Spinal cord (tissue), 10 donors: ENCODE results near the gene ZNF319. TPM values are rescaled to one million over a fixed set of nuclear protein-coding genes. Genes with fewer than 3 reads are reported as not detected.

ENCODE experiments used
- DNase-seq, 6 donors: peaks; one replicate each; pipeline versions ENCODE4 v3.0.0 to v3.0.0-alpha.2; 2013 to 2015; ENCODE audit warnings: low spot score in 6 of 6, low read depth in 4 of 6
- H3K27ac ChIP-seq: one replicate; pipeline ENCODE4 v1.5.1; 2013; ENCODE audit warnings: low read depth, low read length, control low read depth
- H3K27me3 ChIP-seq: one replicate; pipeline ENCODE4 v1.6.1; 2013; ENCODE audit warnings: low read length; ENCODE audit not compliant: control insufficient read depth, insufficient read depth
- H3K36me3 ChIP-seq: one replicate; pipeline ENCODE4 v1.6.1; 2013; ENCODE audit warnings: low read length; ENCODE audit not compliant: control insufficient read depth, insufficient read depth
- H3K4me1 ChIP-seq: one replicate; pipeline ENCODE4 v1.6.1; 2013; ENCODE audit warnings: low read length; ENCODE audit not compliant: control insufficient read depth, insufficient read depth
- H3K4me3 ChIP-seq: one replicate; pipeline ENCODE4 v1.5.1; 2013; ENCODE audit warnings: low read depth, low read length, control low read depth
- H3K9me3 ChIP-seq: one replicate; pipeline ENCODE4 v1.6.1; 2013; ENCODE audit warnings: low read length; ENCODE audit not compliant: control insufficient read depth, insufficient read depth
- WGBS: methylation state at CpG from one replicate; pipeline ENCODE4 v1.1.5; 2013; ENCODE audit warnings: missing lambda C conversion rate; ENCODE audit not compliant: insufficient coverage; 5-methylcytosine and 5-hydroxymethylcytosine counted together
- polyA plus RNA-seq, 2 donors: library from polyadenylated mRNA; unstranded; fragments of 120-200 nt; gene quantifications; one replicate each; pipeline ENCODE4 v1.2.1, GENCODE V29; 2013; ENCODE audit not compliant: insufficient read length in 2 of 2
- total RNA-seq, 2 donors: library from RNA; depleted of rRNA in 1 of 2; stranded (reverse); fragments of 120-200 nt in 1 of 2; fragments of >200 nt in 1 of 2; gene quantifications; one replicate each; pipeline versions ENCODE4 v1.2.3 to v1.2.4, GENCODE V29; 2013 to 2014
- donor health status: healthy.

Gene ZNF319
- total and polyA plus RNA-seq, 4 donors, result 3.7 to 18.1 (median 10.8) TPM

DNA sequence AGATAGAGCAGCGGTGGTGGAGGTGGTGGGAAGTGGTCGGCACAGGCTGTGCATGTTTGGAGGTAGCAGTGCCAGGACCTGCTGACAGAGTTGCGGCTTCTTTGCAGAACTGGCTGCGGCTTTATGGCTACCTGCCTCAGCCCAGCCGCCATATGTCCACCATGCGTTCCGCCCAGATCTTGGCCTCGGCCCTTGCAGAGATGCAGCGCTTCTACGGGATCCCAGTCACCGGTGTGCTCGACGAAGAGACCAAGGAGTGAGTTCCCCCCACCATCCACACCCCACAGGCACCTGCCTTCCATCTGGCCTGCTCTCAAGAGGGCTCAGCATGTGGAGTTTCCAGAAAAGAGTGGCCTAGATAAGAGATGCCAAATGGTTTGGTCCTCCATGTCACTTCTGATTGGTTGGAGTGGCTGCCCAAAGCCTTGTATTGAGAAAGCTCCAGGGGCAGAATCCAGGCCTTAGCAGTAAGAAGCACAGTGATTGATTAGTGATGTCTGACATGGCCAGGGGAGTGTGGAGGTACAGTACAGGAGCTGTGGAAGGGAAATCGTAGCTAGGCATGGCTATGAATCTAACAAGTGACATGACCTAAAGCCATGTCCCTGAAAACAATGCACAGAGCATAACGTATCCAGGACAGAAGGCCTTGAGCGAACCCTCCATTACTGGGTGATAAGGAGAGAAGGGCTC is 37.0 kb upstream of the ZNF319 start:
- WGBS, result 91% methylated on average over 8 of the region's 16 CpGs
- Histone ChIP-seq H3K27ac (no peak overlapping the region), H3K9me3 (no peaks in the 10 kb centered on the region), H3K4me3 (no peak overlapping the region), H3K4me1 (peaks cover 38% of the 10 kb centered on the region), H3K36me3 (peaks cover 49% of the 10 kb centered on the region), H3K27me3 (no peaks in the 10 kb centered on the region)
- DNase-seq, result no peak

GRCh38 chr16:58036943-58037342 is 36.5 kb upstream of the ZNF319 start:
- no peaks in the 10 kb centered on the region for H3K9me3 ChIP-seq
- H3K27ac ChIP-seq, result no peak overlapping the region
- DNase-seq, result no peak
- no peaks in the 10 kb centered on the region for H3K27me3 ChIP-seq
- peaks cover 43% of the 10 kb centered on the region for H3K36me3 ChIP-seq
- WGBS, result 96% methylated on average over 6 of the region's 6 CpGs
- H3K4me3 ChIP-seq, result no peak overlapping the region
- peaks cover 43% of the 10 kb centered on the region for H3K4me1 ChIP-seq

GRCh38 chr16:58035356-58036170 is 35.1 kb upstream of the ZNF319 start:
- peak in 1 of 6 donors; percentile 8 for DNase-seq
- Histone ChIP-seq H3K9me3 (no peaks in the 10 kb centered on the region), H3K27ac (no peak overlapping the region), H3K4me1 (peaks cover 55% of the 10 kb centered on the region), H3K27me3 (no peaks in the 10 kb centered on the region), H3K4me3 (no peak overlapping the region), H3K36me3 (peaks cover 31% of the 10 kb centered on the region)
- 74% methylated on average over 12 of the region's 14 CpGs for WGBS

DNA sequence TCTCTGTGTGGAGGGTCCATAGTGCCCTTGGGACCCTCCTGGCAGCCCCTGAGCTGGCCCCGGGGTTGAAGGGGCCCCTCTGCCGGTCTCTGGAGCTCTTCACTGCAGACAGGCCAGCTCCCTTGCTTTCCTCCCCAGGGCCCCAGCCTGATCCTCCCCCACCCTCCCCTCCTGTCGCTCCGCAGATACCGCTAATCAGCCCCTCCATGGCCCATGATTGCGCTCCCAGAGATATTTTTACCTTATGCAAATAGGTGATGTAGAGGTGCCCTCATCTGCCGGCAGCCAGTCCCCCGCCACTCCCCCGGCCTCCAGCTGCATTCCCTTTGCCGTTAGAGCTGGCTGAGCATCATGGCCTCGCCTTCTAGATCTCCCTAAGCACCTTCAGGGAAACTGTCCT is 34.3 kb upstream of the ZNF319 start:
- Histone ChIP-seq H3K4me1 (peaks cover 62% of the 10 kb centered on the region), H3K27me3 (no peaks in the 10 kb centered on the region), H3K36me3 (peaks cover 27% of the 10 kb centered on the region), H3K4me3 (no peak overlapping the region), H3K9me3 (no peaks in the 10 kb centered on the region), H3K27ac (no peak overlapping the region)
- no peak for DNase-seq
- 77% methylated on average over 6 of the region's 11 CpGs for WGBS

DNA sequence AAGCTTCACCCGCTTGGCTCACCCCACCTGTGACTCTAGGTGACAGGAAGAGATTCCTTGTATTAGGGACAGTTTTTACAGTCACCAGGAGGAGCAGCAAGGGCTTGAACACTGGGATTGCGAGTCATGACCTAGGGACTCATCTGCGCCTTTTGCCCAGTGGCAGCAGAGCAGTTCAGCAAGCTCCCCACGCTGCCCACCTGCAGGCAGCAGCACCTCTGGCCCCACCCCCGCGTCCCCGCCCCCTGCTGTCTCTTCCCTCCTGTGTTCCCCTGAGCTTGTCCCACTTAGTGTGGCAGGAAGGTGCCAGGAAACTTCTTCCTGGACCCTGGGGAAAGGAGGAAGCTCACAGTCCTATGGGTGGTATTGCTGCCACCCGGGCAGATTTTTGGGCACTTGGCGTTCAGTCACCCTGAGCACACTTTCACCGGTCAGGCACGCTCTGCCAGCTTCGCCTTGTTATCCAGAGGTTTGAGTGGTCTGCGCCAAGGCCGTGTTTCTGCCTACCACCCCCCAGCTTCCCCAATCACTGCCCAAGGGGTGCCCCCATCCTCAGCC is 33.7 kb upstream of the ZNF319 start:
- Histone ChIP-seq H3K36me3 (peaks cover 22% of the 10 kb centered on the region), H3K4me1 (peaks cover 68% of the 10 kb centered on the region), H3K9me3 (no peaks in the 10 kb centered on the region), H3K27me3 (no peaks in the 10 kb centered on the region), H3K27ac (no peak overlapping the region), H3K4me3 (no peak overlapping the region)
- WGBS, result 94% methylated on average over 10 of the region's 14 CpGs
- DNase-seq, result no peak

DNA sequence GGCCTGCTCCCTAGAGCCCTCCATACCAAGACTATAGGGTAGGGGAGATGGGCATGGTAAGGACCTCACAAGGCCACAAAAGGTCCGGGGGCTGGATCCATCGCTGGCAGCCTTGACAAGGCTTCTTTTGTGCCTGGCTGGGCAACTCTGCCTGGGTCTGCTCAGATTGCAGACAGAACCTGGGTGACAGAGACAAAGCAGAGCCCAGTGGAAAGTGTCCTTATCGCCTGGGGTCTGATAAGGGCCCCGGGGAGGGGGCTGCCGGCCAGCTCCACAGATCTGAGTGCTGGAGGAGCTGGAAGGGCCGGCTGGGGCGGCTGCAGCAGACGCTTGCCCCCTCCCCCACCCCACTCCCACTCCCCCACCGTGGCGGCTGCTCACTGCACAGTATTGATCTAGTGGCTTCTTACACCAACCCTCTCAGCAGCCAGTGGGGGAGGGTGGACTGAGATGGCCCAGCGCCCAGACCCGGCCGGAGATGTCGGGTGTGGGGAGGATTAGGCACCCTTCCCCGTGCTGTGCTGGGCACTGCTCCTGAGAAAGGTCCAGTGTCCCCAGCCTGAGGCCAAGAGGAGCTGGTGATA is 32.3 kb upstream of the ZNF319 start:
- peak overlapping the region; percentile 88 for H3K27ac ChIP-seq
- peak in 3 of 6 donors; percentile 32 to 76 (median 71) for DNase-seq
- WGBS, result 28% methylated on average over 8 of the region's 15 CpGs
- H3K9me3 ChIP-seq, result no peaks in the 10 kb centered on the region
- no peak overlapping the region for H3K4me3 ChIP-seq
- H3K27me3 ChIP-seq, result no peaks in the 10 kb centered on the region
- H3K36me3 ChIP-seq, result peaks cover 19% of the 10 kb centered on the region
- peaks cover 82% of the 10 kb centered on the region for H3K4me1 ChIP-seq

DNA sequence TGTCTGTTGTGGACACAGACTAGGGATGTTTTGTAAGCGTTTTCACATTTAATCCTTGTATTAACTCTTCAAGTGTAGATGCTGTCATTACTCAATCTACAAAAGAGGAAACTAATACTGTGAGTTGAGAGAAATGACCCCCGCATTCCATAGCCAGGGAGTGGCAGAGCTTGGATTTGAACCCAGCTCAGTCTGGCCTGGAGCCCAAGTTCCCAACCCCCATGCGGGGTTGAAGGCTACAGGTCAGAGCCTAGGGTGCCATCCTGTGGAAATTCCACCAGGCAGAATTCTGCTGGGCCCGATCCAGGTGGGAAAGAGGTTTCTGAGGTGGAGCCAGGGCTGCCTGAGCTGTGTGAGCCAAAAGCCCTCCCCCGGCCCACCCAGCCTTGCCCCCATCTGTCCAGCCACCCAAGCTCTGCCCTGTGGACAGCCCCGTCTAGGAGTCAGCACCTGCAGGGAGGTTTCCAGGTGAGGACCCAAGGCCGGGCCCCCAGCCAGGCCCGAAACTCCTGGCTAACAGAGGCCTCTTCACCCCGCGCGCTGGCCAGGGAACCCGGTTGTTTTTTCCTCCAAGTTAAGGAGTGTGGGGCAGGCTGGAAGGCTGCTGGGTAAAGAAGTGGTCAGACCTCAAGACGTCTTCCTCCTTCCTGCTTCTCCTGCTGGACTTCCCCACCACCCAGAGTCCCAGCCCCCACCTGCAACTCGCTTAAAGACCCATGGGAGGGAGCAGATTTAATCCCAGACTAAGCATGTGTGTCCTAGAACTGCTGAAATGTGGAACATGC is 30.7 kb upstream of the ZNF319 start:
- WGBS, result 88% methylated on average over 8 of the region's 14 CpGs
- H3K27me3 ChIP-seq, result no peaks in the 10 kb centered on the region
- peaks cover 15% of the 10 kb centered on the region for H3K36me3 ChIP-seq
- peak overlapping the region; percentile 25 for H3K27ac ChIP-seq
- DNase-seq, result no peak
- H3K4me3 ChIP-seq, result no peak overlapping the region
- H3K4me1 ChIP-seq, result peaks cover 96% of the 10 kb centered on the region
- H3K9me3 ChIP-seq, result no peaks in the 10 kb centered on the region

DNA sequence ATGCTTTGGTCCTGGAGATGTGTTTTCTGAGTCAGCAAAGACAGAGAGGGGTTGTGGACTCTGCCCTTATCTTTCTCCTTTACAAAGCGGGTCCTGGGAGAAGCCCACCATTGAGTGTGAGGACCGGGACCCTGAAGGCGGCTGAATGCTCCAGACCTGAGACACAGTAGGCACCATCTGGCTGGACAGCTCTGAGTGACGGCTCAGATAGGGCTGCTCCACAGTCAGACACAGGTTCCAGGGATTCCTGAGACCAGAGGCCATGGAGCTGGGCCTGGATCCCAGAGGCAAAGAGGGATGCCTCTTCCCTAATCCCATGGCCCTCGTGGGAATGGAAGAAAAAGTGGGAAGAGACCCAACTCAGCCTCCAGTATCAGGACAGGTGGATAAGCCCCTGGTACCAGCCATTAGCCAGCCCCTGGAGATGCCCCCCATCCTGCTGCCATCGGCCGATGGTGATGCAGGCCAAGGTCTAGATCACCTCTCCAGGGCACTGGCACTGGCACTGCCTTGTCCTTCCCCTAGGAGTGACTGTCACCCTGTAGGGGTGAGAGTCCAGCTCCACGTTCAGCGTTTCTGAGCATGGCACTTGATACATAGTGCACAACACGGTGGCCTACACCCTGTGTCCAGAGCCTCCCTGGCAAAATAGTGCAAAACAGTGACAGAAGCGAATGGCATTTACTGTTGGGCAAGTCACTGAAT is 29.8 kb upstream of the ZNF319 start:
- Histone ChIP-seq H3K4me1 (peaks cover 89% of the 10 kb centered on the region), H3K27me3 (no peaks in the 10 kb centered on the region), H3K36me3 (peaks cover 15% of the 10 kb centered on the region), H3K4me3 (no peak overlapping the region), H3K27ac (no peak overlapping the region), H3K9me3 (no peaks in the 10 kb centered on the region)
- WGBS, result 94% methylated on average over 10 of the region's 11 CpGs
- no peak for DNase-seq
